Stimulated activated CD8-positive, alpha-beta memory T cell treated with anti-CD3 and anti-CD28 coated beads, Interleukin-15, amount 100 ng/mL, for 24 hours (primary cell): ENCODE data around the gene BAIAP2.
"Not testable (repeated sequence)": the region's sequence is repeated elsewhere in the genome, so short reads cannot be mapped to it uniquely, and the experiment has no call there.

ENCODE experiments used
- DNase-seq: peaks from one replicate; pipeline ENCODE4 v3.0.0-alpha.2; 2020; ENCODE audit warnings: low read depth

Gene BAIAP2

GRCh38 chr17:81000631-81001357, 34.2 kb upstream of the BAIAP2 start:
- DNase-seq: no peak

- no peak for DNase-seq
Measured at GRCh38 chr17:81002013-81002384, 33.0 kb upstream of the BAIAP2 start.

- no peak for DNase-seq
Measured at GRCh38 chr17:81002409-81003361, 32.3 kb upstream of the BAIAP2 start.

- DNase-seq: no peak
Measured at GRCh38 chr17:81003711-81004475, 31.1 kb upstream of the BAIAP2 start.

GRCh38 chr17:81006891-81007290, 28.1 kb upstream of the BAIAP2 start:
- no peak for DNase-seq

- DNase-seq: no peak
Measured at GRCh38 chr17:81008140-81008539, 26.8 kb upstream of the BAIAP2 start.

- DNase-seq: no peak
Measured at GRCh38 chr17:81009136-81009535, 25.8 kb upstream of the BAIAP2 start.

- DNase-seq: no peak
Measured at GRCh38 chr17:81010935-81011334, 24.0 kb upstream of the BAIAP2 start.

- no peak for DNase-seq
Measured at GRCh38 chr17:81011951-81012350, 23.0 kb upstream of the BAIAP2 start.

- DNase-seq: no peak
Measured at GRCh38 chr17:81012574-81013447, 22.1 kb upstream of the BAIAP2 start.

- no peak for DNase-seq
Measured at GRCh38 chr17:81013642-81014041, 21.3 kb upstream of the BAIAP2 start.

- DNase-seq: no peak
Measured at GRCh38 chr17:81015136-81015535, 19.8 kb upstream of the BAIAP2 start.

- DNase-seq: no peak
Measured at GRCh38 chr17:81016575-81016974, 18.4 kb upstream of the BAIAP2 start.

- not testable (repeated sequence) for DNase-seq
Measured at GRCh38 chr17:81017330-81017729, 17.6 kb upstream of the BAIAP2 start.

- DNase-seq: no peak
Measured at GRCh38 chr17:81018044-81018802, 16.7 kb upstream of the BAIAP2 start.

- no peak for DNase-seq
Measured at GRCh38 chr17:81019563-81020442, 15.1 kb upstream of the BAIAP2 start.

GRCh38 chr17:81020443-81020766, 14.5 kb upstream of the BAIAP2 start:
- DNase-seq: no peak

GRCh38 chr17:81020767-81021497, 14.0 kb upstream of the BAIAP2 start:
- DNase-seq: no peak
